Body of pancreas (tissue), 4 donors: ENCODE results near the gene MAP1B. TPM values are rescaled to one million over a fixed set of nuclear protein-coding genes. Genes with fewer than 3 reads are reported as not detected.

Source experiments
- ATAC-seq: fragments of 150-250 bp; one replicate; pipeline ENCODE4 v1.9.1; 2016
- DNase-seq, 4 donors: peaks; one replicate each; pipeline ENCODE4 v3.0.0-alpha.2; 2019
- H3K27ac ChIP-seq, 4 donors: fragments of 200-600 bp; sonication (generic); 1 replicate in 3 of 4; 2 replicates in 1 of 4; pipeline versions ENCODE4 v1.5.1 to v1.6.1; 2016 to 2019; ENCODE audit warnings: mild to moderate bottlenecking in 1 of 4, mixed read lengths in 1 of 4, moderate library complexity in 1 of 4
- H3K27me3 ChIP-seq, 2 donors: fragments of 200-600 bp; sonication (generic); one replicate each; pipeline ENCODE4 v1.6.0; 2016; ENCODE audit warnings: mild to moderate bottlenecking in 1 of 2
- H3K36me3 ChIP-seq, 2 donors: fragments of 200-600 bp; sonication (generic); replicated peaks in 1 of 2; 2 replicates each; pipeline ENCODE4 v1.5.1; 2016; ENCODE audit warnings: low read depth in 2 of 2; ENCODE audit not compliant: insufficient read depth in 1 of 2
- H3K4me1 ChIP-seq: fragments of 200-600 bp; sonication (generic); one replicate; pipeline ENCODE4 v1.6.0; 2016
- H3K4me3 ChIP-seq, 2 donors: fragments of 200-600 bp; sonication (generic); 1 replicate in 1 of 2; 2 replicates in 1 of 2; pipeline ENCODE4 v1.5.1; 2016 to 2019
- H3K9me3 ChIP-seq, 3 donors: fragments of 200-600 bp; sonication (generic); 1 replicate in 2 of 3; 2 replicates in 1 of 3; pipeline ENCODE4 v1.5.1; 2016
- CTCF ChIP-seq, 7 experiments: fragments of 450-650 bp in 4 of 7; fragments of 200-600 bp in 3 of 7; sonication (generic) in 3 of 7; IDR thresholded peaks; one replicate each; pipeline ENCODE4 v1.5.1; 2016 to 2019; ENCODE audit warnings: antibody characterized with exemption in 7 of 7
- POLR2A ChIP-seq, 3 donors: fragments of 450-650 bp; IDR thresholded peaks; one replicate each; pipeline ENCODE4 v1.6.1; 2016; ENCODE audit warnings: antibody characterized with exemption in 3 of 3, mild to moderate bottlenecking in 2 of 3
- WGBS, 2 donors: methylation state at CpG; one replicate each; pipeline ENCODE4 v1.1.5; 2017; 5-methylcytosine and 5-hydroxymethylcytosine counted together
- intact Hi-C: fragments of 100-400 bp; cut with DNase I; formaldehyde crosslinking; loops from one replicate; pipeline ENCODE4 v1.15.1; 2023
- total RNA-seq, 2 donors: library from RNA; depleted of rRNA; stranded (reverse); fragments of >200 nt; gene quantifications; one replicate each; pipeline ENCODE4 v1.1.0, GENCODE V29; 2016

Gene MAP1B
- total RNA-seq, 2 donors from 2014 or later: 30.4 to 69.9 TPM

DNA sequence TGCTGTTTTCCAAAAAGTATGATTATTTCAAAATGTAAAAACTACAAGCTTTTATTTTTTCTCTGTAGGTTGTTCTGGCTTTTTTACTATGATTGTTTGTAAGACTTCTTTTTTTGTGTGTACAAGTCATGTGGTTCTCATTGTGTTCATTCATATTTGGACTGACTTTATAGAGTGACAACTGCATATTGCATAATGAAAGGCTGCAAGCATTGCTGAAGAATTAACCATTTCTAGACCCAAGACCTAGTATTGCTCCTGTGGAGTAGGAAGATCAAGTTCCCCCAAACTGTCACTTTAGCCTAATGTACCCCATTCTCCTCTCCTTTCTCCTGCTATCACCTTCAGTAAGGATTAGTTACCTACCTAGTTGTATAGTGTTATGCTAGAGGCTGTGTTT is 10.0 kb downstream of the MAP1B start:
- Histone ChIP-seq H3K4me3 (no peak overlapping the region), H3K36me3 (no peaks in the 10 kb centered on the region), H3K9me3 (peaks cover 0 to 7% (median 0%) of the 10 kb centered on the region in 3 donors), H3K27me3 (no peaks in the 10 kb centered on the region), H3K27ac (no peak overlapping the region), H3K4me1 (no peaks in the 10 kb centered on the region)
- TF ChIP-seq POLR2A (IDR thresholded peaks at IDR 0.05) (no peak), CTCF (IDR thresholded peaks at IDR 0.05) (no peak)
- ATAC-seq: no peak
- no peak for DNase-seq
- intact Hi-C loops: no loop called here

- intact Hi-C loops: no loop called here
- Histone ChIP-seq H3K9me3 (peaks cover 0 to 7% (median 0%) of the 10 kb centered on the region in 3 donors), H3K4me1 (no peaks in the 10 kb centered on the region), H3K27me3 (no peaks in the 10 kb centered on the region), H3K36me3 (no peaks in the 10 kb centered on the region), H3K27ac (no peak overlapping the region), H3K4me3 (no peak overlapping the region)
- DNase-seq (no peak), ATAC-seq (no peak)
- TF ChIP-seq CTCF (IDR thresholded peaks at IDR 0.05) (no peak), POLR2A (IDR thresholded peaks at IDR 0.05) (no peak)
- WGBS, 2 donors: 40 to 43% methylated on average over 12 of the region's 12 CpGs
These were observed 13.9 kb downstream of the MAP1B start for GRCh38 chr5:72121052-72121779.

DNA sequence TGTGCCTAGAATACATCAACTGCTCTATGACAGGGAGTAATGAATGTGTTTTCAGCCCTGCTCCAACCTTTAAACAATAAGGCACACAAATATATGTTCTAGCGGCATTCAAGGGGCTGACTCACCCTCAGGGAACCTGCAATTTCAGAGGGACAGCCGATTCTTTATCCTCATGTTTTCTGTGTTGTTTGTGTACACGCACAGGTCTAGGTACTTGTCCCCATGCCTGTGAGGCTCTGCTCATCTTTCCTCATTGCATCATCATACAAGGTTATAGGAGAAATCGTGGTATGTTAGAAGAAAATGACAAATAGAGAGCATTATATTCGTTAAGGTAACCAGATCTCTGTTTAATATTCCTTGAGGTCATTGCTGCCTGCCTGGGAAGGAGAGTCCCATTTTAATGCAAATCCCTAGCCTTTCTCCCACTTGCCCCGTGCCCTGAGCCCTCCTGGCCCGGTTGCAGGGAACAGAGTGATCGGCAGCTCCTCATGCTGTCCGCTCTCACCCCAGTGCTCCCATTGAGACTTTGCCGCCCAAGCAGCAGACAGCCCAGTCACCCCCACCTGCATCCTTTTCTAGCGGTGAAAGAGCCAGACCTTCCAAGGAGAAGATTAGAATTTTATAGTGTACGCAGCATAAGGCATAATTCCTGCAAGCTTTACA is 14.6 kb downstream of the MAP1B start:
- H3K27ac ChIP-seq: no peak overlapping the region
- no peaks in the 10 kb centered on the region for H3K4me1 ChIP-seq
- intact Hi-C loops: no loop called here
- ATAC-seq: no peak
- no peak for TF ChIP-seq CTCF (IDR thresholded peaks at IDR 0.05)
- no peak for TF ChIP-seq POLR2A (IDR thresholded peaks at IDR 0.05)
- H3K36me3 ChIP-seq: no peaks in the 10 kb centered on the region
- H3K4me3 ChIP-seq: no peak overlapping the region
- peaks cover 0 to 7% (median 0%) of the 10 kb centered on the region in 3 donors for H3K9me3 ChIP-seq
- H3K27me3 ChIP-seq: no peaks in the 10 kb centered on the region
- WGBS, 2 donors: 54 to 60% methylated on average over 12 of the region's 12 CpGs
- DNase-seq: no peak

DNA sequence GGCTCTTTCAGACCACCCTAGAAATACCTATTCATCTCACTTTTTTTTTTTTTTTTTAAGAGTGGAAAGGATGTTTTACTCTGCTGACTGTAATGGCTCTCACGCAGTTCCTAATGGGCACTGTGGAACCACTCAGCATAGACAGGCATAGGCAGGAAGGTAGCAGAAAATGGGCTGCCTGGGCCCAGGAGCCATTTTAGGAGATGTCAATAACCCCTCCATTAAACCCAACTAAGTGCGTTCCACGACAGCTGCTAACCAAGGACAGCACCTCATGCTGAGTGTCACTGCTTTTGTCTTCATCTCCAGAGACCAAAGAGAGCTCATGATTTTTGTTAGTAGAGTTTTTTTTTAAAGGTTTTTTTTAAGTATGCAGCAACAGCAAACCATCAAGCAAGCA is 15.3 kb downstream of the MAP1B start:
- H3K4me3 ChIP-seq: no peak overlapping the region
- H3K27me3 ChIP-seq: no peaks in the 10 kb centered on the region
- DNase-seq (no peak), ATAC-seq (no peak)
- H3K36me3 ChIP-seq: no peaks in the 10 kb centered on the region
- H3K9me3 ChIP-seq: peaks cover 0 to 7% (median 0%) of the 10 kb centered on the region in 3 donors
- TF ChIP-seq POLR2A (IDR thresholded peaks at IDR 0.05) (no peak), CTCF (IDR thresholded peaks at IDR 0.05) (no peak)
- no peak overlapping the region for H3K27ac ChIP-seq
- intact Hi-C loops: no loop called here
- WGBS, 2 donors: 52 to 53% methylated on average over 3 of the region's 3 CpGs
- H3K4me1 ChIP-seq: no peaks in the 10 kb centered on the region
